HCT116 (cell line): ENCODE data around the gene ATP8A2. TPM values are rescaled to one million over a fixed set of nuclear protein-coding genes. Genes with fewer than 3 reads are reported as not detected.

Source experiments
- ATAC-seq: fragments of 200-7000 bp; cut with Tn5 transposase; 2 replicates; pipeline ENCODE4 v1.9.1; 2020; ENCODE audit warnings: mild to moderate bottlenecking, moderate library complexity
- BruUV-seq: library from RNA; stranded (reverse); fragments of 400-500 nt; replicated peaks from 2 replicates; lab custom pipeline; 2021; lab: Mats Ljungman, UMichigan
- CTCF ChIA-PET: fragments of 300-600 bp; sonication (Branson Sonifier 250); formaldehyde crosslinking; loops from one replicate; lab custom pipeline; 2021; ENCODE audit warnings: antibody characterized with exemption; lab: Charles Lee
- POLR2A ChIA-PET: fragments of 300-600, 350-600 bp; sonication (Branson Sonifier 250); formaldehyde crosslinking; loops from one replicate; lab custom pipeline; 2021; ENCODE audit warnings: antibody characterized with exemption; lab: Charles Lee
- RAD21 ChIA-PET, 2 experiments: fragments of 300-600 bp; sonication (Branson Sonifier 250); formaldehyde crosslinking; loops; one replicate each; lab custom pipeline; 2023; ENCODE audit warnings: low total read pairs in 2 of 2; ENCODE audit not compliant: uncharacterized antibody in 2 of 2, unreplicated experiment in 2 of 2, low non-redundant PET in 1 of 2; lab: Charles Lee
- DNase-seq: peaks from one replicate; pipeline ENCODE4 v3.0.0-alpha.2; 2010; ENCODE audit warnings: low read depth, low spot score
- H2AFZ ChIP-seq: fragments of 200-600 bp; shearing (Covaris generic), sonication (generic); 2 replicates; pipeline ENCODE4 v1.6.1; 2017; ENCODE audit warnings: low read depth, mixed run types, mixed read lengths, antibody characterized with exemption, low read length; ENCODE audit not compliant: poor library complexity, severe bottlenecking
- H3K27ac ChIP-seq: 2 replicates; pipeline ENCODE4 v1.5.1; 2012; ENCODE audit warnings: low read depth, low read length
- H3K27me3 ChIP-seq: fragments of 200-600 bp; sonication (generic); 2 replicates; pipeline ENCODE4 v1.6.1; 2016; ENCODE audit warnings: mixed run types, low read length, mixed read lengths; ENCODE audit not compliant: insufficient read depth
- H3K36me3 ChIP-seq, 2 experiments: fragments of 200-500 bp in 1 of 2; fragments of 200-600 bp in 1 of 2; sonication (Bioruptor generic) in 1 of 2; sonication (generic) in 1 of 2; 2 replicates each; pipeline versions ENCODE4 v1.5.1 to v1.6.1; 2014 to 2016; ENCODE audit warnings: low read length in 2 of 2, inconsistent platforms in 1 of 2, mixed read lengths in 1 of 2, mixed run types in 1 of 2; ENCODE audit not compliant: insufficient read depth in 2 of 2, control insufficient read depth in 1 of 2
- H3K4me1 ChIP-seq, 2 experiments: fragments of 200-600 bp in 1 of 2; sonication (generic) in 1 of 2; 2 replicates each; pipeline versions ENCODE4 v1.5.1 to v1.6.1; 2012 to 2017; ENCODE audit warnings: low read length in 2 of 2, inconsistent platforms in 1 of 2, mild to moderate bottlenecking in 1 of 2, mixed read lengths in 1 of 2, mixed run types in 1 of 2, moderate library complexity in 1 of 2; ENCODE audit not compliant: insufficient read depth in 2 of 2, control insufficient read depth in 1 of 2
- H3K4me2 ChIP-seq: fragments of 200-600 bp; sonication (generic); 2 replicates; pipeline ENCODE4 v1.6.1; 2017; ENCODE audit warnings: mixed run types, low read length, mixed read lengths
- H3K4me3 ChIP-seq, 2 experiments: fragments of 200-600 bp in 1 of 2; sonication (generic) in 1 of 2; replicated peaks in 1 of 2; 2 replicates each; pipeline ENCODE4 v1.5.1; 2011 to 2016; ENCODE audit warnings: low read length in 2 of 2, control low read depth in 1 of 2, low read depth in 1 of 2, mild to moderate bottlenecking in 1 of 2, mixed read lengths in 1 of 2, mixed run types in 1 of 2
- H3K79me2 ChIP-seq: fragments of 200-600 bp; sonication (generic); 2 replicates; pipeline ENCODE4 v1.6.1; 2017; ENCODE audit warnings: mild to moderate bottlenecking, mixed run types, low read length, moderate library complexity, mixed read lengths; ENCODE audit not compliant: insufficient read depth
- H3K9ac ChIP-seq: fragments of 200-600 bp; sonication (generic); 2 replicates; pipeline ENCODE4 v1.6.1; 2016; ENCODE audit warnings: low read length, mixed read lengths
- H3K9me2 ChIP-seq: fragments of 200-600 bp; sonication (generic), shearing (Covaris generic); 2 replicates; pipeline ENCODE4 v1.6.1; 2017; ENCODE audit warnings: mixed run types, mild to moderate bottlenecking, moderate library complexity; ENCODE audit not compliant: insufficient read depth
- H3K9me3 ChIP-seq, 2 experiments: fragments of 200-500 bp in 1 of 2; fragments of 200-600 bp in 1 of 2; sonication (Bioruptor generic) in 1 of 2; sonication (generic) in 1 of 2; 2 replicates each; pipeline ENCODE4 v1.6.1; 2014 to 2017; ENCODE audit warnings: low read length in 2 of 2, mixed read lengths in 2 of 2, inconsistent platforms in 1 of 2, low read depth in 1 of 2, mild to moderate bottlenecking in 1 of 2, mixed run types in 1 of 2, moderate library complexity in 1 of 2; ENCODE audit not compliant: control insufficient read depth in 1 of 2, insufficient read depth in 1 of 2
- H4K20me1 ChIP-seq: fragments of 200-600 bp; sonication (generic), shearing (Covaris generic); 2 replicates; pipeline ENCODE4 v1.6.1; 2017; ENCODE audit warnings: mixed run types, mild to moderate bottlenecking, moderate library complexity; ENCODE audit not compliant: insufficient read depth
- ATF3 ChIP-seq: IDR thresholded peaks from 2 replicates; pipeline ENCODE4 v1.6.1; 2012
- CBX3 ChIP-seq: IDR thresholded peaks from 2 replicates; pipeline ENCODE4 v1.6.1; 2012; ENCODE audit warnings: low read depth
- CEBPB ChIP-seq: IDR thresholded peaks from 2 replicates; pipeline ENCODE4 v1.6.1; 2012; ENCODE audit warnings: low read depth
- CTCF ChIP-seq, 3 experiments: fragments of 200-600 bp in 1 of 3; sonication (generic) in 1 of 3; IDR thresholded peaks in 2 of 3; conservative IDR thresholded peaks in 1 of 3; 2 replicates each; pipeline ENCODE4 v1.5.1; 2012 to 2017; ENCODE audit warnings: low read depth in 2 of 3, low read length in 2 of 3, antibody characterized with exemption in 1 of 3, borderline replicate concordance in 1 of 3, control low read depth in 1 of 3, mild to moderate bottlenecking in 1 of 3, mixed read lengths in 1 of 3, mixed run types in 1 of 3, moderate library complexity in 1 of 3; ENCODE audit not compliant: insufficient read depth in 1 of 3
- ELF1 ChIP-seq: IDR thresholded peaks from 2 replicates; pipeline ENCODE4 v1.6.1; 2012; ENCODE audit warnings: low read depth, borderline replicate concordance
- FOSL1 ChIP-seq: IDR thresholded peaks from 2 replicates; pipeline ENCODE4 v1.6.1; 2012; ENCODE audit warnings: low read depth
- POLR2A ChIP-seq: IDR thresholded peaks from 2 replicates; pipeline ENCODE4 v1.7.0; 2011; ENCODE audit warnings: borderline replicate concordance; ENCODE audit not compliant: insufficient read depth, insufficient read length; ENCODE audit errors: extremely low read depth
- POLR2AphosphoS5 ChIP-seq: IDR thresholded peaks from 2 replicates; pipeline ENCODE4 v1.6.1; 2011; ENCODE audit warnings: mild to moderate bottlenecking, low read depth, low read length, moderate library complexity
- REST ChIP-seq: IDR thresholded peaks from 2 replicates; pipeline ENCODE4 v1.6.1; 2012; ENCODE audit warnings: low read depth
- SRF ChIP-seq: IDR thresholded peaks from 2 replicates; pipeline ENCODE4 v1.6.1; 2012; ENCODE audit warnings: low read depth
- YY1 ChIP-seq: IDR thresholded peaks from 2 replicates; pipeline ENCODE4 v1.6.1; 2011; ENCODE audit warnings: low read length, low read depth, moderate library complexity, mild to moderate bottlenecking; ENCODE audit not compliant: insufficient replicate concordance; ENCODE audit errors: extremely low read depth
- ZFX ChIP-seq: fragments of 450-650 bp; IDR thresholded peaks from 2 replicates; pipeline ENCODE4 v1.6.1; 2017
- intact Hi-C: fragments of 100-400 bp; cut with micrococcal nuclease; formaldehyde crosslinking; loops from 2 replicates; pipeline ENCODE4 v1.10.0; 2022
- total RNA-seq: library from RNA; stranded (reverse); gene quantifications from one replicate; pipeline ENCODE4 v1.2.1, GENCODE V29; 2021; ENCODE audit not compliant: unreplicated experiment

ATP8A2 gene
- total RNA-seq, 1 experiment from 2014 or later: not detected

- TF ChIP-seq ZFX: no peak
- no peak for TF ChIP-seq FOSL1
- no peak for TF ChIP-seq REST
- TF ChIP-seq CBX3: no peak
- no peak for TF ChIP-seq POLR2AphosphoS5
- no peak for TF ChIP-seq SRF
- no peak for TF ChIP-seq CTCF (IDR thresholded peaks at IDR 0.05 in 2 of 3, conservative IDR thresholded peaks at IDR 0.05 in 1 of 3; ENCODE audit: borderline replicate concordance in 1 of 3, insufficient read depth in 1 of 3, low read depth in 2 of 3, low read length in 2 of 3)
- no peak for TF ChIP-seq ATF3
- no peak for TF ChIP-seq CEBPB
- TF ChIP-seq POLR2A: no peak
- TF ChIP-seq ELF1: no peak
- no peak for TF ChIP-seq YY1
- POLR2A ChIA-PET: no interaction called here
- Histone ChIP-seq H3K9me3 (no peaks in the 10 kb centered on the region), H3K4me1 (no peaks in the 10 kb centered on the region), H3K79me2 (no peaks in the 10 kb centered on the region), H3K27me3 (peaks cover 19% of the 10 kb centered on the region; the same call in 1 of the 2 replicates), H3K27ac (no peak overlapping the region), H3K9ac (no peak overlapping the region), H3K4me3 (no peak overlapping the region), H3K9me2 (no peaks in the 10 kb centered on the region), H3K4me2 (no peak overlapping the region), H3K36me3 (no peaks in the 10 kb centered on the region), H2AFZ (no peak overlapping the region), H4K20me1 (no peaks in the 10 kb centered on the region)
- ATAC-seq (no peak), DNase-seq (no peak)
- BruUV-seq: no TSS peak
- CTCF ChIA-PET: no interaction called here
- RAD21 ChIA-PET: no interaction called here
- intact Hi-C loops: no loop called here
Measured at GRCh38 chr13:25753976-25754375, 382.2 kb downstream of the ATP8A2 start.
